GM21737 (cell line): Measurements from ENCODE around the gene LPCAT4.

Experiments used
- ATAC-seq: cut with Tn5 transposase; IDR thresholded peaks from one replicate; pipeline ENCODE4 v1.9.1; 2021; ENCODE audit warnings: mild to moderate bottlenecking, moderate library complexity; ENCODE audit not compliant: unreplicated experiment

LPCAT4 gene

DNA sequence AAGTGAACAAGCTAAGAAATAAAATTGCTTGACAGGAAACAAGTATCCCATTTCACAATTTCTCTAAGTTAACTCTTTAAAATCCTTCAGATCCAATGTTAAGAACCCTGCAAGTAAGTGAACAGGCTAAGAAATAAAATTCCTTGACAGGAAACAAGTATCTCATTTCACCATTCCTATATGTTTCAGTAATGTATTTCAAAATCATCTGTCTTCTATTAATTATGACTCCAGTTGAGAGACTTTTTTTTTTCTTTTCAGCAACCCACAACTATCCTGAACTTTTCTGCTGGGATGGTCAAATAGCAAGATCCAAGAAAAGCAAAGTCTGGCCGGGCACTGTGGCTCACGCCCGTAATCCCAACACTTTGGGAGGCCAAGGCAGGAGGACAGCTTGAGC lies 27.1 kb downstream of the LPCAT4 start:
- no peak for ATAC-seq

DNA sequence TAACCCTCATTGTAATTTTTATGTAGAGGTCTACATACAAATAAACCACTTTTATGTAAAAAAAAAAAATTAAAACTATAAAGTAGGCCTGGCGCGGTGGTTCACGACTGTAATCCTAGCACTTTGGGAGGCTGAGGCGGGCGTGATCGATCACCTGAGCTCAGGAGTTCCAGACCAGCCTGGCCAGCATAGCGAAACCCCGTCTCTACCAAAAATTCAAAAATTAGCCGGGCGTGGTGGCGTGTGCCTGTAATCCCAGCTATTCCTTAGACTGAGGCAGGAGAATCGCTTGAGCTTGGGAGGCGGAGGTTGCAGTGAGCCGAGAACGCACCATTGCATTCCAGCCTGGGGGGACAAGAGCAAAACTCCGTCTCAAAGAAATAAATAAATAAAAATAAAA lies 28.6 kb downstream of the LPCAT4 start:
- ATAC-seq: no peak

DNA sequence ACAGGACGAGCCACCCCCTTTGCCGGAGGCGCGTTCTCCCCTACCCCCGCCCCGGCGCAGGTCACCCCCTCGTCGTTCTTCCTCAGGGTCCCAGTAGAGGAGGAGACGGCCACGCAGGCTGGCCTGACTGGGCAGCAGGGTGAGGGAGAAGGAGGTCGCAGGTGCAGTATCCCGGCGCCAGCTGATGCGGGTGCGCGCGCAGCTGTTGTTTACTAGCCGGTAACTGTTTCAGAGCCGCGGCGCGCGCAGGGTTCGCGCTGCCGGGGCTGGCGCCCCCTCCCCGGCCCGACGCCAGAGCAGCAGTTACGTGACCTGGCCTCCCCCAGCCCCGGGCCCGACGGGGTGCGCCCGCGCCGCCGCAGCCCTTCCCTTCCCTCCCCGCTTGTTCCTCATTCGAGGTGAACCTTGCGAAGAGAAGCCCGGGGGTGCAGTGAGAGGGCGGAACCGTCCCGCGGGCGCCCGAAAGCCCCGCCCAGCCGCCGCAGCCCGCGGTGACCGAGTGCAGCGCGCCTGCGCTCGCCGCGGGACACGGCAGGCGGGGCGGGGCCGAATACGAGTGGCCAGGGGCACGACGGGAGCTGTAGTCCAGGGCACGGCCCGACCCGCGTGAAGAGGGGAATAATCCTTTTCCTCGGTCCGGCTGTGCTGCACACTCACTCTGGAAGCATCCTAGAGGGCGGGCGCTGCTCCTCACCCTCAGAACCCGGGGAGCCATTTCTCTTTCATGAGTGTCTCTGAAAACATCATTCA lies 29.3 kb downstream of the LPCAT4 start, which contains the start of gene SLC12A6:
SLC12A6 (minus strand) TSS at position 225 of the 750 bp plus-strand sequence. CDS start 1,101 bp downstream, outside the sequence.
- ATAC-seq: peak; percentile 71

DNA sequence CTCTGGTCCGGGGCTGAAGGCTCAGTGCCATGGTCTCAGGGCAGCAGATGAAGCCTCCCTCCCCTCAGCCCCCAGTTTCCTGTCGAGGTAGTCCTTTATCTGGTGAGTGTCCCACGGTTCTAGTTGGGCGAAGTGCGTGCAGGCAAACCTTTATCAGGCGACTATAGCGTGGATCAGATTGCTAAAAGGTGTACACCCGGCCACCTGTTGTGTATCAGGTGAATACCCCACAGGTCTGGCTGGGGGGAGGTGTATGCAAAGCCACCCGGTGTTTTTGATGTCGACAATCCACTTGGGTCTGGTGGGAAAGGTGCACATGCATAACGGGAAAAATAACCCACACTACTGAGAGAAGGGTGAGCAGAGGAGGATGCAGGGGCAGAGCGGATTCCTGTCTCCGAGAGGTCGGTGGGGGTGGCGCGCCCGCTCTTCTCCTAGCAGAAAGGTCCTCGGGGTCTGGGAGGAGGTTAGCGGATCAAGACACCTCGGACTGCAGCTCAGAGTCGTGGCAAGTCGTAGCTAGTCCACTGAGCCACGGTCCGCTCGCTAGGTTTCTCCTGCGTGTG lies 29.9 kb downstream of the LPCAT4 start:
- ATAC-seq: peak; percentile 8

DNA sequence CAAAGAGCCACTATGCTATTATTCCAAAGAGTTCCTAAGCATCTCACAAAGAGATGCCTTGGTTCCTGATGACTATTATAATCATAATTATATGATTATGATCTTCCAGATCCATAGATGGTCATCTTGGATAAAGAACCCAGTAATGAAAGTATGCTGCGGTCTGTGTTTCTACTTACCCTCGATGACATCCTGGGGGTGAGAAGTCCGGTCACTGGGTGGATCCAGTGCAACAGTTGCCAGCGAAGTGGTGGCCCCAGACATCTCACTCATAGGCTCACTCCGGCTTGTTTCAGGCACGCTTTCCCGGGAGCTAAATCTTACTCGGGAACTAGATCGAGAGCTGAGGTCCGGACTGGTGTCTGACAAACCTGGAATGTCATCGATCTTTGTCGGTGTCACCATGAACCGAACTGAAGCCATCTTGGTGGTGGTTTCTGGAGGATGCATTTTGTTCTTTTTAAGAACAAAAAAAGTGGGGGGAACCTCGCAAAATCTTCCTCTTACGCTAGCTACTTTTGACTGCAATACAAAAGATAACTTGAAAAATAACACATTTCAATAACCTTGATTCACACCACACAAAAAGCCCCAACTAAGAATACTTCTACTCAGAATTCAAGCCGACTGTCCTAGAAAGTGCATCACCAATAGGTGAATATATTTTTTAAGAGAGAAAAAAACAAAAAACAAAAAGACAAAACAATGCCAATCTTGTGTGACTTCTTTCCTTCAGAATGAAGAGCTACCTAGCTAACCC lies 30.6 kb downstream of the LPCAT4 start:
- ATAC-seq: no peak

DNA sequence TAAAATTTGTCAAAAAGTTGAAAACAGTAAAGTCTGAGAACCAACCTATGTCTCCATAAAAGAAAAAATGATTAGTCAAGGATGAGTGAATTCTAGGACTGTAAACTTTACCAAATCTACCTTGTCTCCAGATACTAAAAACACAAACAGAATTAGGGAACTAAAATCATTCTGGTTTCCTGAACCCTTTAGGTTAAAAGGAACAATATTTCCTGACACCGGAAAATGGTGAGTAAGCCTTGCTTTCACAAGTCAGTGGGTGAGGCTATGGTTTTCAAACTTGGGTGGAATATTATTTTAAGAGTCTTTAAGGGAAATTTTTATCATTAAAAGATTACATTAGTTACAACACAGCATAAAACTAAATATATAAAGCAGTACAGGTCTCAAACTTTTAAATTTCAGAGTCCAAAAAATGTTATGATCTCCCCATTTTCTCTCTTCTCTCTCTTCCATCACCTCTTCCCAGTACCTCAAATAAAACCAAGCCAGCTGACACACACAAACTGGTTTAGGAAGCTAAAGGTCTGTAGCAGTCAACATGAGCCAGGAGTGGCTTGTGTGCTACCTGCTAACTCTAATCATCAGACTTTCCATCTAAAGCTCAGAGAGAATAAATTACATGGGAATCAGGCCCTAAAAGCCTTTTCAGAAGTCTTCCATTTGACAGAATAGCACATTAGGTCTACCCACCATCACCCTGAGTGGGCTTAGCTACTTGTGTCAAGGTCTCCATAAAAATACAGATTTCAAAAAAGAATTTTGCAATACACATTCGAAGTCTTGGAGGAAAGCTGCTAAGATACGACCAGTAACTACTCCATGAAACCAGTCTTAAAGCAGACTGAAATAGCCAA lies 31.6 kb downstream of the LPCAT4 start:
- ATAC-seq: no peak

DNA sequence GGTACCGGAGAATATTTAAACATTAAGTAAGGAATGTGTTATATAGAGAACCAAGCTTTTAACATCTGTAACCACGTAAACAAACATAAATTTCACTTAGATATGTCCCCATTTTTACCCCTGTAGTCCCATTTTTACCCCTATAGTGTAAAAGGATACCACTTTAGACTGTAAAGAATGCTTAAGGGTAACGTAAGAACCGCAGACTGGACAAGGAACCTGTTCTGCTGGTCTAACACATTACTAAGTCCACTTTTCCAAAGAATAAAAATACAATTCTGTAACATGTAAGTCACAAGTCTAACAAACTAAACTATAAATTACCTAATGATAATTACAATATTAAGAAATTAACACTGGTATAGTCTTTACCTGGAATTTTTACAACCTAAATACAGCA lies 32.3 kb downstream of the LPCAT4 start:
- no peak for ATAC-seq

DNA sequence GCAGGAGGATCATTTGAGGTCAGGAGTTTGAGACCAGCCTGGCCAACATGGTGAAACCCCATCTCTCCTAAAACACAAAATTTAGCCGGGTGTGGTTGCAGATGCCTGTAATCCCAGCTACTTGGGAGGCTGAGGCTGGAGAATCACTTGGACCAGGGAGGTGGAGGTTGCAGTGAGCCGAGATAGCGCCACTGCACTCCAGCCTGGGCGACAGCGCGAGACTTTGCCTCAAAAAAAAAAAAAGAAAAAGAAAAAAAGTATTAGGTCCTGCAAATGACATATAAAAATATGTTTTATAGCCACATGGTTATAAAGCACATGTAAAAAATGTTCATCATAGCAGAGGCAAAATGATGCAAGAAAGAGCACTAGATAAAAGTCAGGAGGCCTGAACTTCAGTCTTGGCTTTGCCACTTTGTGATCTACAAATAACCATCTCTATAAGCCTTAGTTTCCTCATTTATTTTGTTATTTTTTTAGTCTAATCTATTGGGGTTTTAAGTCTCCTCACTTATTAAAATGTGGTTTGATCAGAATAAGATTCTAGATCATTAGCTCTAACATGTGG lies 34.4 kb downstream of the LPCAT4 start:
- ATAC-seq: no peak

DNA sequence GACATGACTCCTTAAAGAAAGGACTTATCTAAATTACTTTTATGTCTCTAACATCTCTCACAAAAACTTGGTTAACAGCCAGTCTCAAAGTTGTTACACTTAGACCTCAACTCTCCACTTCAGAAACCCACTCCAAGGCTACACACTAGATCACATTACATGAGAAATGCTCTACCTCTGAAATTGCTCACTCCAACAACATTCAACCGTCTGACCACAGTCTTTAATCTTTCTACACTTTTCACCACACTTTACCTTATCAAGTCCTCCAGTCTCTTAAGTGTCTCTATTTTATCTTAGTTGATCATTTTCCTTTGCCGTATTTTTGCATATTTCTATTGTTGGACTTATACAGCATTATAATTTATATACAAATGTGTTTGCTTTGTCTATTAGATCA lies 35.2 kb downstream of the LPCAT4 start:
- ATAC-seq: no peak

DNA sequence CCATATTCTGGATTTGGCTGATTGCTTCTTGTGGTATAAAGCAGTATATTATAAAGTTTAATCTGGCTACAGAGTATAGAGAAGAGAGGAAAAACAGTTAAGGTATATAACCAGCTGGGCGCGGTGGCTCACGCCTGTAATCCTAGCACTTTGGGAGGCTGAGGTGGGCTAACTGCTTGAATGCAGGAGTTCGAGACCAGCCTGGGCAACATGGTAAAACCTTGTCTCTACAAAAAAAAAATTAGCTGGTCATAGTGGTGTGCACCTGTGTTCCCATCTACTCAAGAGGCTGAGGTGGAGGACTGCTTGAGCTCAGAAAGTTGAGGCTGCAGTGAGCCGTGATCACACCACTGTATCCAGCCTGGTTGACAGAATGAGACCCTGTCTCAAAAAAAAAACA lies 36.7 kb downstream of the LPCAT4 start:
- ATAC-seq: no peak

DNA sequence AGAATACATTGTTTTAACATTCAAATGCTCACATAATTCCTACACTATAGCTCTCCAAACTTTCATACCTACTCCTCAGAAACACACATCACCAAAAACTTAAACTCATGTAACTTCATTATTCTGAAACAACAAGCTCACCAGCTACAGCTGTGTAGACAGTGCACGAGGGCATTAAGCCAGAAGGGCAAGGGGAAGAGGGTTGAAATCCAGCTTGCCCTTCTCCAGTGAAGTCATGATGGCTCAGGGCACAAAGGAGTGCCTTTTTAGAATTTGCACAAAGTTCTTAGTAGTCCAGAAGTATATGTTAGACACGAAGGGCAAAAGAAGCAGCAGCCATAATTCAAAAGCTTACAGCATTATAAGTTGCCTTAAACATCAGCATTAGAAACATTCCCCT lies 38.0 kb downstream of the LPCAT4 start:
- no peak for ATAC-seq

DNA sequence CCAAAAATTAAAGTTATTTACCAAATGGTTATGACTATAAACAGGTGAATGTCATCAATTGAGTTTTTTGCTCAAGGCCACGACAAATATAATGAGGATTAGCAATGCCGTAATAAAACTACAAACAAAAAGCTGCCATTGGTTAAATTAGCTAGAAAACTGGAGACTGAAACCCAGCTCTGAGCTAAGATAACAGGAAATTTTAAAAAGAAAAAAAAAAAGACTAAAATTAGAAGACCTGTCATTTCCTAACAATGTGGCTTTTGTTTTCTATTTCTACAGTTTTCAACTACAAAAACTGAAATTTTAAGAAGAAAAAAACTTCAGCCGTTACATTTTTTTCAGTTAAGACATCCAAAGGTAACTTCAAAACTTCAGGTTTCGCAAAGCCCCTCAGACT lies 39.1 kb downstream of the LPCAT4 start:
- no peak for ATAC-seq

DNA sequence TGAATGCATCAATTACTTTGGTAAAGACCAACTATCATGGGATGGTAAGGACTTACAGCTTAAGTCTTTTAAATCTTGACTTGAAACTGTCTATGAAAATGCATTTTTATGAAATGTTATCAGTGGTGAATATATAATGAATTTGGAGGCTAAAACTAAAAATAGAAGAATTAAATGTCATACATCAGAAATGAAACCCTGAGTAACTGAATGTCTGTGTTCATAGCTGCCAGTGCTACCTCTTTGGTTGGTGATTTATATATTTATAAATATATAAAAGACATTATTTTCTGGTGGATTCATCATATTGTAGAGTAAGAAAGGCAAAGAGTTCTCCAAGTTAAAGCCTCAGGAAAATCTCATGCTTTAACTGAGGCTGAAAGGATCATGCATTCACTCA lies 41.6 kb downstream of the LPCAT4 start:
- ATAC-seq: no peak

DNA sequence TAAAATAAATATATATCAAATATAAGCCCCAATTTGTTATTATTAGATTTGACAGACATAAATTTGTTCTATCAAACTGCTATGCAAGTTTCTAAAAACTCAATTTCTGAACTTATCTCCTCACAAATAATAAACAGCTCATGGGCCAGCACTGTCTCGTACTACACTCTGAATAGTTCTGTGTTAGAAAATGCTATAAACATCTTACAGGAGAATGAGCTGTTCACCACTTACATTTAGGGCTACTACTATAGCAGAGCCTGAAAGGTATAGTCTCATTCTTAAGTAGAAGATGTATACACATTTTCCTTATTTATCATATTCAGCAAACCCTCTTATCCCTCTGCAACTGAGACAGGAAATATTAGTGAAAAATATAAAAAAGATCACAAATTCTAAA lies 42.1 kb downstream of the LPCAT4 start:
- ATAC-seq: no peak

DNA sequence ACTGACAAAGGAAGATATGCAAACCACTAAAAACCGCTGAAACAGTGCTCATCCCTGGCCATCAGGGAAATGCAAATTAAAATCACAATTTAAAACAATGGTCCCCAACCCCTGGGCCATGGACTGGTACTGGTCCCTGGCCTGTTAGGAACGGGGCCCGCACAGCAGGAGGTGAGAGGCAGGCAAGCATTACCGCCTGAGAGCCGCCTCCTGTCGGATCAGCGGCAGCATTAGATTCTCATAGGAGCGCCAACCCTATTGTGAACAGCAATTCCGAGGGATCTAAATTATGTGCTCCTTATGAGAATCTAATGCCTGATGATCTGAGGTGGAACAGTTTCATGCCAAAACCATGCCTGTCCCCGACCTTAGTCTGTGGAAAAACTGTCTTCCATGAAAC lies 43.8 kb downstream of the LPCAT4 start:
- ATAC-seq: no peak

DNA sequence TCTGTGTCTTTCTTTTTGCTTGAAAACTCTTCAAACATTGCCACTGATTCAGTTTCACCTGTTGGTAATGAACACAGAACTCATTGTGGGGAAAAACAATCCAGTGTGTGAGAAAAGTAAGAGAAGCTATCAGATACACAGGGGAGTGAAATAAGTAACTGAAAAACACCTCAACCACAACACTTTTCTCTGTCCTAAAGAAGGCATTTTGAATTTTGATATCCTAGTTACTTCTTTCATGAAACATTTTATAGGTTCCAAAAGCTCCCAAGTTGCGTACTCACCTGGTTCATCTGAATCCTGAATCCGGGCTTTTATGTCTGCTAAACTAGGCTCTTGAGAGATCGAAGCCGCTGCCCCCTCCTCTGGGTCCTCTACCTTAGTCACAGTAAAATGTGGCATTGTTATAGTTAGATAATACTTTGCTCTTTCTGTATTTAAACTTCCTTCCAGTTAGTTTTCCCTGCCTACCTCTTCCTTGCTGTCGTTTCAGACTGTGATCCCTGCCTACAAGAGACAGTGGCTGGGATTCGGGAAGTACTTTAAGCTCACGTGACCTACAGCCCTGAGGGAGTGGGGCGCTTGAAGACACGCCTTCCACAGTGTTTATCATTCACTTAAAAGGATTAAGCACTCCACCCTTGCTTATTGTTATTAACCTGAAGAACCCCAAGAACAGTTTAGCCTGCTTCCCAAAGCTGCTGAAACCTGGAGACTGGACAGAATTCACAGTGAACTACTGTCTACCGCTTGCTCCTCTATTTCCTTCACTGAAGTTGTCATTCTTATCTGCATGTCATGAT lies 48.5 kb downstream of the LPCAT4 start:
- peak; percentile 78 for ATAC-seq

DNA sequence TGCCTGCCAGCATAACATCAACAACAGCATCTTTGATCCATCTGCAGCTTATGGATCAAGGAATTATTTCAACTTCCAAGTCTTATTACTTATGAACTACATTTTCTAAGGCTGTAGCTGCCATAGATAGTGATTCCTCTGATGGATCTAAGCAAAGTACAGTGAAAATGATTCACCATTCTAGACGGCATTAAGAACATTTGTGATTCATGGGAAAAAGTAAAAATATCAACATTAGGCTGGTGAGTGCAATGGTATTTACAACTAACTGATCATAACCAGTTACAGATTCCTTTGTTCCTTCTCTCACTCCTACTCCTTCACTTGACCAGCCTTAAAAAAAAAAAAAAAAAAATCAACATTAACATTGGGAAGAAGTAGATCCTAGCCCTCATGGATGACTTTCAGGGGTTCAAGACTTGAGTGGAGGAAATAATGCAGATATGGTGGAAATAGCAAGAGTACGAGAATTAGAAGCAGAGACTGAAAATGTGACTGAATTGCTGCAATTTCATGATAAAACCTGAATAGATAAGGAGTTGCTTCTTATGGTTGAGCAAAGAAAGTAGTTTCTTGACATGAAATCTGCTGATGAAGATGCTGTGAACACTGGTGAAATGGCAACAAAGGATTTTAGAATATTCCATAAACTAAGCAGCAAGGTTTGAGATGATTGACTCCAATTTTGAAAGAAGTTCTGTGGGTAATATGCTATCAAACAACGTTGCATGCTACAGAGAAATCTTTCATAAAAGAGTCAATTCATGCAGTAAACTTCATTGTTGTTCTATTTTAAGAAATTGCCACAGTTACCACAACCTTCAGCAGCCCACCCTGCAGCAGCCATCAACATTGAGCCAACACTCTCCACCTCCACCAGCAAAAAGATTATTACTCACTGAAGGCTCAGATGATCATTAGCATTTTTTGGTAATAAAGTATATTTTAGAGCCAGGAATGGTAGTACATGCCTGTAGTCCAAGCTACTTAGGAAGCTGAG lies 52.2 kb downstream of the LPCAT4 start:
- ATAC-seq: no peak

DNA sequence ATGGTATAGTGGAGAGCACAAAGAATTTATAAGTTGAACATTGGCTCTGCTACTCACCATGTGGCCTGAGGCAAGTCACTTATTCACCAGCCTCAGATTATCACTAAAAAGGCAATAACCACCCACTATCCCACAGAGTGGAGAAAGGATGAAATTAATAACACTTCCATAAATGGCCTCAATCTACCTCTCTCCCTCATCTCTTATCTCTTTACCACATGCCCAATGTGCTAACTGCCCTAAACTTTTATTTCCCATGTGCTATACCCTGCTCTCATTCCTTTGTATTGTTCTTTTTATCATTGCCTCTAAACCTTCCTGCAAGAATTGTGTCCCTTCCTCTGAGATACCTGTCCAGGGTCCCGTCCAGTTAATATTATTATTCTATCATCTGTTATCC lies 55.4 kb downstream of the LPCAT4 start:
- no peak for ATAC-seq
